OCI-LY7 (cell line): ENCODE results near the gene PACS2. TPM values are rescaled to one million over a fixed set of nuclear protein-coding genes. Genes with fewer than 3 reads are reported as not detected.

Source experiments
- BruUV-seq: library from RNA; stranded (reverse); fragments of 400-500 nt; replicated peaks from 2 replicates; lab custom pipeline; 2021; lab: Mats Ljungman, UMichigan
- CTCF ChIA-PET: fragments of 300-600 bp; sonication (Branson Sonifier 250); formaldehyde crosslinking; loops from one replicate; lab custom pipeline; 2022; ENCODE audit warnings: antibody characterized with exemption; ENCODE audit not compliant: unreplicated experiment; lab: Charles Lee
- POLR2A ChIA-PET: fragments of 300-600 bp; sonication (Branson Sonifier 250); formaldehyde crosslinking; loops from one replicate; lab custom pipeline; 2022; ENCODE audit warnings: antibody characterized with exemption; lab: Charles Lee
- DNase-seq: peaks from one replicate; pipeline ENCODE4 v3.0.0-alpha.2; 2015; ENCODE audit warnings: low spot score
- H2AFZ ChIP-seq: fragments of 200-600 bp; sonication (generic), shearing (Covaris generic); 2 replicates; pipeline ENCODE4 v1.6.1; 2014; ENCODE audit warnings: mild to moderate bottlenecking, antibody characterized with exemption, low read length, moderate library complexity
- H3K27ac ChIP-seq: fragments of 200-600 bp; sonication (generic); 2 replicates; pipeline ENCODE4 v1.5.1; 2014; ENCODE audit warnings: mixed run types, low read depth, mild to moderate bottlenecking, moderate library complexity, low read length, inconsistent platforms; ENCODE audit not compliant: poor library complexity, severe bottlenecking
- H3K36me3 ChIP-seq: fragments of 200-600 bp; sonication (generic); 2 replicates; pipeline ENCODE4 v1.6.1; 2014; ENCODE audit warnings: mild to moderate bottlenecking, antibody characterized with exemption, low read length, moderate library complexity, mixed read lengths; ENCODE audit not compliant: insufficient read depth
- H3K4me1 ChIP-seq: fragments of 200-600 bp; sonication (generic); 2 replicates; pipeline ENCODE4 v1.5.1; 2014; ENCODE audit warnings: mild to moderate bottlenecking, low read length; ENCODE audit not compliant: insufficient read depth, poor library complexity, severe bottlenecking
- H3K4me2 ChIP-seq: fragments of 200-600 bp; sonication (generic); 2 replicates; pipeline ENCODE4 v1.6.1; 2014; ENCODE audit warnings: mild to moderate bottlenecking, low read length
- H3K4me3 ChIP-seq: fragments of 200-600 bp; sonication (generic); 2 replicates; pipeline ENCODE4 v1.5.1; 2014; ENCODE audit warnings: mild to moderate bottlenecking, low read depth, low read length; ENCODE audit not compliant: poor library complexity, severe bottlenecking
- H3K79me2 ChIP-seq: fragments of 200-600 bp; sonication (generic); 2 replicates; pipeline ENCODE4 v1.6.1; 2016; ENCODE audit warnings: low read depth, mild to moderate bottlenecking, low read length, moderate library complexity, mixed read lengths; ENCODE audit not compliant: insufficient read depth
- H3K9me2 ChIP-seq: fragments of 200-600 bp; sonication (generic); 2 replicates; pipeline ENCODE4 v1.6.1; 2016; ENCODE audit warnings: mild to moderate bottlenecking, low read length, mixed read lengths; ENCODE audit not compliant: insufficient read depth
- H3K9me3 ChIP-seq: fragments of 200-600 bp; sonication (generic); 2 replicates; pipeline ENCODE4 v1.6.1; 2014; ENCODE audit warnings: mild to moderate bottlenecking, mixed run types, low read length, mixed read lengths
- H4K20me1 ChIP-seq: fragments of 200-600 bp; sonication (generic); 2 replicates; pipeline ENCODE4 v1.6.1; 2014; ENCODE audit warnings: mild to moderate bottlenecking, antibody characterized with exemption, low read length, moderate library complexity, mixed read lengths; ENCODE audit not compliant: insufficient read depth
- EZH2phosphoT487 ChIP-seq: fragments of 200-600 bp; sonication (generic); IDR thresholded peaks from 2 replicates; pipeline ENCODE4 v1.6.1; 2018; ENCODE audit warnings: low read depth, borderline replicate concordance, mild to moderate bottlenecking, mixed run types, antibody characterized with exemption, low read length, moderate library complexity, mixed read lengths
- intact Hi-C: fragments of 100-400 bp; cut with micrococcal nuclease; formaldehyde crosslinking; loops from one replicate; pipeline ENCODE4 v1.10.0; 2022; ENCODE audit not compliant: unreplicated experiment
- total RNA-seq, 2 experiments: library from RNA; depleted of rRNA in 1 of 2; stranded (reverse); fragments of >200 nt in 1 of 2; shearing (Covaris generic) in 1 of 2; gene quantifications; 2 replicates each; pipeline ENCODE4 v1.2.3, GENCODE V29; 2014 to 2022
- TF ChIP-seq, protein P1 (sequence below): fragments of 200-600 bp; sonication (generic); conservative IDR thresholded peaks from 2 replicates; pipeline ENCODE4 v1.5.1; 2014; ENCODE audit warnings: mild to moderate bottlenecking, antibody characterized with exemption, low read length, moderate library complexity, mixed read lengths

The PACS2 gene
- total RNA-seq, 2 experiments from 2014 or later = 45.4 to 46.9 TPM

DNA sequence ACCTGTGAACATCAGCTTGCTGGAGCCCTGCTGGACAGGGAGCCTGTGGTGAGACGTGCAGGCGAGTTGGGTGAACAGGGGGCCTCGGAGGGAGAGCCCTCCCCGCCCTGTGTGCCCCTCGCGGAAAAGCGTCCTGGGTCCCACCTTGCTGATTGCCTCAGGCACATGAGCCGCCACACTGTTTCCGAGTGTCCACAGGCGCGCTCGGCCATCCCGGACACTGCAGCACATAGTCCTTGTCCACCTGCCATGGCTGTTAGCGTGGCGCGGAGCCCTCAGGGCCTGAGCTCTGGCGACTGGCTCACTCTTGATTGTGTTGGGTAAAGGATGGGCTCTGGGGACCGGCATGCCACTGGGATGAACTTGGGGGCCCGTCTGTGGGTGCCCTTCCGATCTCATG, 40.0 kb downstream of the PACS2 start:
- no peaks in the 10 kb centered on the region for H3K9me3 ChIP-seq
- POLR2A ChIA-PET = no interaction called here
- H3K79me2 ChIP-seq = no peaks in the 10 kb centered on the region
- no peak for DNase-seq
- no peak overlapping the region for H3K4me2 ChIP-seq
- H3K4me1 ChIP-seq = no peaks in the 10 kb centered on the region
- no peak overlapping the region for H2AFZ ChIP-seq
- BruUV-seq = no TSS peak
- H3K9me2 ChIP-seq = no peaks in the 10 kb centered on the region
- TF ChIP-seq, protein P1, sequence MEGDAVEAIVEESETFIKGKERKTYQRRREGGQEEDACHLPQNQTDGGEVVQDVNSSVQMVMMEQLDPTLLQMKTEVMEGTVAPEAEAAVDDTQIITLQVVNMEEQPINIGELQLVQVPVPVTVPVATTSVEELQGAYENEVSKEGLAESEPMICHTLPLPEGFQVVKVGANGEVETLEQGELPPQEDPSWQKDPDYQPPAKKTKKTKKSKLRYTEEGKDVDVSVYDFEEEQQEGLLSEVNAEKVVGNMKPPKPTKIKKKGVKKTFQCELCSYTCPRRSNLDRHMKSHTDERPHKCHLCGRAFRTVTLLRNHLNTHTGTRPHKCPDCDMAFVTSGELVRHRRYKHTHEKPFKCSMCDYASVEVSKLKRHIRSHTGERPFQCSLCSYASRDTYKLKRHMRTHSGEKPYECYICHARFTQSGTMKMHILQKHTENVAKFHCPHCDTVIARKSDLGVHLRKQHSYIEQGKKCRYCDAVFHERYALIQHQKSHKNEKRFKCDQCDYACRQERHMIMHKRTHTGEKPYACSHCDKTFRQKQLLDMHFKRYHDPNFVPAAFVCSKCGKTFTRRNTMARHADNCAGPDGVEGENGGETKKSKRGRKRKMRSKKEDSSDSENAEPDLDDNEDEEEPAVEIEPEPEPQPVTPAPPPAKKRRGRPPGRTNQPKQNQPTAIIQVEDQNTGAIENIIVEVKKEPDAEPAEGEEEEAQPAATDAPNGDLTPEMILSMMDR = no peak
- TF ChIP-seq EZH2phosphoT487 = no peak
- CTCF ChIA-PET = no interaction called here
- no peak overlapping the region for H3K4me3 ChIP-seq
- no peaks in the 10 kb centered on the region; the same call in 1 of the 2 replicates for H4K20me1 ChIP-seq
- intact Hi-C loops = loop anchor here (5.0 kb wide), 1 partner anchor 52 kb away; the partner anchor contains the start of gene BRF1
- no peaks in the 10 kb centered on the region for H3K36me3 ChIP-seq
- no peak overlapping the region for H3K27ac ChIP-seq

DNA sequence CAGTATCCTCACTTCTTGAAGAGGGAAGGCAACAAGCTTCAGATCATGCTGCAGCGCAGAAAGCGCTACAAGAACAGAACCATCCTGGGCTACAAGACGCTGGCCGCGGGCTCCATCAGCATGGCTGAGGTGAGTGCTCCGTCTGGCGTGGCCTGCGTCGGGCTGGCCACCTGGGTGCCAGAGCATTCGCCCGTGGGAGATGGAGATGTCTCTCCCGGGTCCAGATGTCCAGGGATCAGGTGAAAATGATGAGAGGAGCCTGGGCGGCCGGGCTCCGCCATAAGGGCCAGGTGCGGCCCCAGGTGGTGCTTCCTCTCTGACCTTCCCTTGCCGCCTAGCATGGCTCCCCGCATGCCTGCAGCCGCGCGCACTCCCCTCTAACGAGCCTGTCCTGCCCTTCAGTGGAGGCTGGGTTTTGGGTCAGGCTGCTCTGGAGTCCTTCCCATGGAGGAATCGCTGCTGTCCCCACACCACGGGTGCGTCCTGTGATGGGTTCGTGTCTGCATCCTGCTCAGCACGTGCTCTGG, 40.6 kb downstream of the PACS2 start:
- Histone ChIP-seq H3K9me3 (no peaks in the 10 kb centered on the region), H3K4me2 (no peak overlapping the region), H3K79me2 (no peaks in the 10 kb centered on the region), H3K4me1 (no peaks in the 10 kb centered on the region), H3K4me3 (no peak overlapping the region), H3K36me3 (no peaks in the 10 kb centered on the region), H4K20me1 (no peaks in the 10 kb centered on the region), H2AFZ (no peak overlapping the region), H3K27ac (no peak overlapping the region), H3K9me2 (no peaks in the 10 kb centered on the region)
- intact Hi-C loops = no loop called here
- ChIA-PET CTCF (no interaction called here), POLR2A (no interaction called here)
- TF ChIP-seq, protein P1 = no peak
- TF ChIP-seq EZH2phosphoT487 = no peak
- no TSS peak for BruUV-seq
- no peak for DNase-seq

DNA sequence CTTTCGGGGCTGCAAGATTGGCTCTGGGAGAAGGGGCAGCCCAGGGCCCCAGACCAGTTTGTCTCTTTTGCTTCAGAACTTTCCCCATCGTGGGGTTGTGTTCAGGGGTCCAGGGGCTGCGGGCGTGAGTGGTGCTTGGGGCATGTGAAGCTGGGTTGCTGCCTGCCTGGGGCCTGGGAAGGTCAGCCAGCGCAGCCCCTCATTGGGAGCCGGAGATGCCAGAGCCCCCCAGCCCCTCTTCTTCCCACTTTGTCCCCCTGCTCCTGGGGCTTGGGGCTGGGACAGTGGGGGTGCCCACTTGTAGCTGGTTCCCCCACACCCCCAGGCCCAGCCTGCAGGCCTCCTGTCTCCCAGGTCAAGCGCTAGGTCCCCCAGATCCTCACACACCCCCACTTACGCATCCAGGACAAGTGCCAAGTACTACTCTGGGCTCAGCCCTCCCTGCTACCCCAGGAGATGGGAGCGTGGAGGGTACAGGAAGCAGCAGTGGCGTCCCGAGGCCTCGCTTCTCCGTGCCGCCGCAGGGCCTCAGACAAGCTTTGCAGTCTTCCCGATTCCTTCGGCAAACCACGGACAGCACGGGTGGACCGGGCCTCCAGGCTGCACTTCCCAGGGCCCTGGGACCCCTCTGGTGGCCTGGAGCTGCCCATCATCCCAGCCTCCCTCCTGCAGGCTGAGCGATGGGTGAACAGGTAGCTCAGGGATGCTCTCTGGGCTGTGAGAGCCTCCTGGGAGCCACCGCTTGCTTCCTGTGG, 41.5 kb downstream of the PACS2 start:
- Histone ChIP-seq H3K4me1 (no peaks in the 10 kb centered on the region), H3K79me2 (no peaks in the 10 kb centered on the region), H3K4me2 (no peak overlapping the region), H3K27ac (no peak overlapping the region), H3K9me2 (no peaks in the 10 kb centered on the region), H2AFZ (no peak overlapping the region), H3K9me3 (no peaks in the 10 kb centered on the region), H3K36me3 (no peaks in the 10 kb centered on the region), H3K4me3 (no peak overlapping the region), H4K20me1 (no peaks in the 10 kb centered on the region)
- ChIA-PET POLR2A (no interaction called here), CTCF (no interaction called here)
- intact Hi-C loops = no loop called here
- no TSS peak for BruUV-seq
- TF ChIP-seq, protein P1 = no peak
- TF ChIP-seq EZH2phosphoT487 = no peak
- DNase-seq = no peak
